ENCODE data around the gene DLGAP1. TPM values are rescaled to one million over a fixed set of nuclear protein-coding genes. Genes with fewer than 3 reads are reported as not detected.

DLGAP1 gene
- total and polyA plus RNA-seq, 5 experiments from 2014 or later: not detected

DNA sequence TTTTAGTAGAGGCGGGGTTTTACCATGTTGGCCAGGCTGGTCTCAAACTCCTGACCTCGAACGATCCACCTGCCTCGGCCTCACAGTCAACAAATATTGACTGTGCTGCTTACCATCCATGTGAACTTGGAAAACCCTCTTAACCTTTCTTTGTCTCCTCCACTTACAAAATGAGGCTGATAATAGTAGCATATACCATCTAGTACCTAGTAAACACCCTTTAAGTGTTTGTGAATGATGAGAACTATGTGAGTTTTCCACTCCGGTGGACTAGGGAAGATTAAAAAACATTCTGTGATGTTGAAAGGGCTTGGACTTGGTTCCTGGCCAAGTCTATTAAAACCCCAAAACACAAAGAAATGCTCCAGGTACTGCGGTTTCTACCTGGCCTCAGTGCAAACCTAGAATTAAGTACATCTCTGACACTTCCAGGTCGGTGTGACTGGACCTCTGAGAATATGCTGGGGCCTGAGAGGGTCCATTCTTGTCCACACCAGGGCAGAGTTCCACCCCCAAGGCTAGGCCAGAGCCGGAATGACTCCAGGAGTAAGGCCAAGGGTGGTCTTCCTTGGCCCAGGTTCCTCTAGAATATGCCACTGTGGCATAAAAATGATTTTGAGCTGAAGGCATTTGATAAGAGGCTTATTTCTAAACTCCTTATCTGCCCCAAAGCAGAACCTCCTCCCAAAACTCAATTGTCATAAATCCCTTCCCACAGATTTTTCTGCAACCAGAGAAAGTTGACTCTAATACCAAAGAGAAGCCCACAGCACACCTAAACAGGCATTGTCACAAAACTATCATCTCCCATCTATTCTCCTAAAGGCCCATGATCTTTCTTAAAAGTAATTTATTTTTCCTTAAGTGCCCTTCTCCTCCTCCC is 787.6 kb downstream of the DLGAP1 start:
- POLR2A ChIA-PET: interaction anchor here (0.7 to 2.3 kb wide), 2 partner anchors 370 to 406 kb away, joined by 3 to 7 read pairs; no protein-coding TSS in a partner anchor
- no peak for ATAC-seq

DNA sequence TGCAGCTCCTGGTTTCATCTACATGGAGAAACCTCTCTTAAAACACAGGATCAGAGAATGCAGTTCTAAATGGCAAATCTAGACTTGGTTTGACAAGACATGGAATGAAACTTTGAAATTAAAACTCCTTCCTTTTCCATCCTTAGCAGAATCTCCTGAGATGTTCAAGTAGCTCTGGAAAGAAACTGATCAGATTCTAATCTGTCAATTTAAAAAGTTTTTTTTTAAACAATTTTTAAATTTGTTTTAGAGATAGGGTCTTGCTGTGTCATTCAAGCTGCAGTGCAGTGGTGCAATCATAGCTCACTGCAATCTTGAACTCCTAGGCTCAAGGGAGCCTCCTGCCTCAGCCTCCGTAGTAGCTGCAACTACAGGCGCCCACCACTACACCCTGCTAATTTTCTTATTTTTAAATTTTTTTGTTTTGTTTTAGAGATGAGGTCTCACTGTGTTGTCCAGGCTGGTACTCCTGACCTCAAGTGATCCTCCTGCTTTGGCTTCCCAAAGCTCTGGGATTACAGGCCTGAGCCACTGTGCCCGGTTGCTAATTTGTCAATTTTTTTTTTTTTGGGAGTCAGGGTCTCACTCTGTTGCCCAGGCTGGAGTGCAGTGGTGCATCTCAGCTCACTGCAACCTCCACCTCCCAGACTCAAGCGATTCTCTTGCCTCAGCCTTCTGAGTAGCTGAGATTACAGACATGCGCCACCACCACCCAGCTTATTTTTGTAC is 788.4 kb downstream of the DLGAP1 start:
- Mint-ChIP-seq H3K4me3 (peak overlapping the region in 2 of 10 donors; percentile 6 to 54), H3K27me3 (peaks cover 0 to 3% (median 2%) of the 10 kb centered on the region in 5 donors), H3K4me1 (peaks cover 0 to 8% (median 4%) of the 10 kb centered on the region in 4 donors), H3K9me3 (no peaks in the 10 kb centered on the region), H3K27ac (no peak overlapping the region), H3K36me3 (no peaks in the 10 kb centered on the region)
- no peak for ATAC-seq
- no peak for DNase-seq
- POLR2A ChIA-PET: interaction anchor here (0.7 to 2.3 kb wide), 4 partner anchors 73 to 406 kb away, joined by 3 to 7 read pairs (median 5); no protein-coding TSS in a partner anchor

More for the DNA sequence above, 787.6 kb downstream of the DLGAP1 start:
- DNase-seq: no peak
- Mint-ChIP-seq H3K4me3 (no peak overlapping the region), H3K27me3 (peaks cover 0 to 3% (median 2%) of the 10 kb centered on the region in 5 donors), H3K36me3 (no peaks in the 10 kb centered on the region), H3K9me3 (no peaks in the 10 kb centered on the region), H3K4me1 (peaks cover 0 to 8% (median 4%) of the 10 kb centered on the region in 4 donors), H3K27ac (peak overlapping the region in 1 of 10 donors; percentile 49)

DNA sequence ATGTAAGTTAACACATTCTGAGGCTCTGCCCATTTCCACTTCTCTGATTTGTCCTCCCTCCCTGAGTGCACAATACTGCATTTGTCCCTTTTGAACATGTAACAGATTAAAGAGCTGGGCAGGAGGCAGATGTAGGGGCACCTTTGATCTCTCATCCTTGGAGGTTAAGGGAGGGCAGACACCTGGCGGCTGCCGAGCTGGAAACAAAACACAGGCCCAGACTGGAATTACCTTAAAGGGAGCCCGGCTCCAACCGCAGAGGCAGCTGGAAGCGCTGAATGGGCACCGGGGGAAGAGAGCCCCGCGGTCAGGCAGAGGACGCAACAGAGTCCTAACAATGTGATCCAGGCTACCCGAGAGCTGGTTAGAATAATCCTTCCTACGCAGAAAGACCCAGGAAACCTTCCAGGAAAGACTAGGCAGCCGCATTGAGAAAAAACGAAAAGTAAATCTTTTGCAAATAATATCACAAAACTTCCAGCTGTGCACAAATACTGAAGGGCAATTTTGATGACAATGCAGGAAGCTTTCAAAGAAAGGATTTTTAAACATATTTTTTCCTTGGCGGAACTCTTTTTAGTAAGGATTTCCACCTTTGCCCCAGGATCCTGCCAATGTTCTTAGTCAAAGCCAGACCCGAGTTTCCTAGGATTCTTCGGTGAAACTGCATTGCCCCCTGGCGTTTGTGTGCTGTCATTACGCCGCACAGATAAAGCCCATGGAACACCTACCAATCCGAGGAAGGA is 789.2 kb downstream of the DLGAP1 start:
- H3K27me3 Mint-ChIP-seq: peaks cover 0 to 3% (median 2%) of the 10 kb centered on the region in 5 donors
- peak overlapping the region in 6 of 10 donors; percentile 6 to 67 (median 56) for H3K4me3 Mint-ChIP-seq
- H3K27ac Mint-ChIP-seq: peak overlapping the region in 1 of 10 donors; percentile 9
- DNase-seq: peak; percentile 45 to 83 (median 67)
- POLR2A ChIA-PET: interaction anchor here (0.8 to 2.3 kb wide), 5 partner anchors 72 to 404 kb away, joined by 3 to 7 read pairs (median 4); partner anchors contain the start of gene MYL12B
- H3K9me3 Mint-ChIP-seq: no peaks in the 10 kb centered on the region
- H3K36me3 Mint-ChIP-seq: no peaks in the 10 kb centered on the region
- H3K4me1 Mint-ChIP-seq: peaks cover 0 to 12% (median 5%) of the 10 kb centered on the region in 4 donors
- peak; percentile 65 to 76 for ATAC-seq

DNA sequence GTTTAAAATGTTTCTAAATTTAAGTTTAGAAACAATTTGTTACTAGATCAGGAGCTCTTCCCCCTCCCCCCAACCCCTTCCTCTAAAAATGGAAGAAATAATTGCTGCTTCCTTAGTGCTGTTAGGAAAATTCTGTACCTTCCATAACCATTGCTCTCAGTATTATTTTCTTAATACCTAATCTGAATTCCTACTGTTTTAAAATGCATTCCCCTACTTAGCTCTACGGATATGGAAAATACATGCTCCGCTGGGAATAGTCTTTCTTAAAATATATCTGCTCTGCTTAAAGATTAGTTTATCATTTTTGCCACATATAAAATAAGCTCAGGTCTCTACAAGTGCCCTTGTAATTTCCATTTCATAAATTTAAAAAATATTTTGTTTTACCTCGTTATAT is 789.9 kb downstream of the DLGAP1 start:
- H3K27ac Mint-ChIP-seq: no peak overlapping the region
- H3K36me3 Mint-ChIP-seq: no peaks in the 10 kb centered on the region
- H3K4me3 Mint-ChIP-seq: no peak overlapping the region
- peaks cover 0 to 3% (median 2%) of the 10 kb centered on the region in 5 donors for H3K27me3 Mint-ChIP-seq
- no peaks in the 10 kb centered on the region for H3K9me3 Mint-ChIP-seq
- POLR2A ChIA-PET: interaction anchor here (0.5 to 2.3 kb wide), 5 partner anchors 71 to 403 kb away, joined by 3 to 7 read pairs (median 4); partner anchors contain the start of gene MYL12B
- ATAC-seq: no peak
- DNase-seq: no peak
- peaks cover 0 to 19% (median 5%) of the 10 kb centered on the region in 4 donors for H3K4me1 Mint-ChIP-seq

DNA sequence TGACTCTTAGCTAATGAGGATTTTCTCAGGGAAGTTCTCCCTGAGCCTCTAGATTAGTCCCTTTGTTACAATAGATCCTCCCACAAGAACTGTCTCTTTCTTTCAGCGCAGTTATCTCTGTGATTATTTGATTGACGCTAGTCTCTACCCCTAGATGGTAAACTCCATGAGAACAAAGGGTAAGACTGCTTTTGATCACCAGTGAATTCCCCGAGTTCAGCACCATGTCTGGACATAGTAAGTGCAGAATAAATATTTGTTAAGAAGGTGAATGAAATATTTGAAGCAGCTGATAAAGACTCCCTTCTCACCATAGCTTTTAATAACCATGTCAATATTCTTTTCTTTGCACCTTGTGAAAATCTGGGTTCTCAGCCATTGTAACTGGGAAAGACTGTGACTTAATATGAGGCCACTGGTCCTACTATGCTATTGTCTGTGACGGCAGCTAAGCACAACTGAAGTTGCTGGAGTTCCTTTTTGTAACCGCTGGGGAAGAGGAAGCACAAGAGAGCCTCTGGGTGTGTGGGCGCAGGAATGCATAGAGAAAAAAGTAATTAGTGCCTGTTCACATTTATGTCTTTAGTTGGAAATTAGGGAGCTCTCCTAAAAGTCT is 790.4 kb downstream of the DLGAP1 start:
- DNase-seq (peak in 1 of 10 donors; percentile 6), ATAC-seq (no peak)
- Mint-ChIP-seq H3K36me3 (no peaks in the 10 kb centered on the region), H3K27me3 (peaks cover 0 to 6% (median 2%) of the 10 kb centered on the region in 5 donors), H3K4me3 (no peak overlapping the region), H3K27ac (peak overlapping the region in 1 of 10 donors; percentile 56), H3K9me3 (no peaks in the 10 kb centered on the region), H3K4me1 (peaks cover 0 to 22% (median 5%) of the 10 kb centered on the region in 4 donors)
- POLR2A ChIA-PET: interaction anchor here (0.5 to 2.3 kb wide), 4 partner anchors 71 to 367 kb away, joined by 3 to 7 read pairs (median 4); no protein-coding TSS in a partner anchor

DNA sequence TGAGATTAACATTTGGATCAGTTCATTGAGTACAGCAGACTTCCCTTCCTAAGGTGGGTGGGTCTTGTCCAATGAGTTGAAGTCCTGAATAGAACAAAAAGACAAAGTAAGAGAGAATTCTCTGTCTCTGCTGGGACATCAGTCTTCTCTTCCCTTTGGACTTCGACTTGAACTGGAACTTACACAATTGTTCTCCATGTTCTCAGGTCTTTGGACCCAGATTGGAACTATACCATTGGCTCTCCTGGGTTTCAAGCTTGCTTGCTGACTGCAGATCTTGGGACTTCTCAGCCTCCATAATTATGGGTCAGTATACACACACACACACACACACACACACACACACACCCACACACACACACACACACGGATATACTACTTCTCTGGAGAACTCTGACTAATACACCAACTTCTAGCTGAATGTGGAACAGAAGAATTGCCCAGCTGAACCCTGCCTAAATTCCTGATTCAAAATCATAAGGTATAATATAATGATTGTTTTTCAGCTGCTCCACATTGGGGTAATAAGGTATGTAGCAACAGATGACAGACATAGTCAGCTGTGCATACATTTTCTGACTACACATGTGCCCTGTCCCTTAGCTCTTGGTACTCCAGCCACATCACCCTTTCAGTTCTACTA is 791.1 kb downstream of the DLGAP1 start:
- DNase-seq (no peak), ATAC-seq (no peak)
- no peak overlapping the region for H3K4me3 Mint-ChIP-seq
- POLR2A ChIA-PET: interaction anchor here (0.7 to 1.2 kb wide), 2 partner anchors 70 to 211 kb away, joined by 4 to 5 read pairs; no protein-coding TSS in a partner anchor
- no peaks in the 10 kb centered on the region for H3K36me3 Mint-ChIP-seq
- H3K27me3 Mint-ChIP-seq: peaks cover 0 to 6% (median 2%) of the 10 kb centered on the region in 5 donors
- H3K27ac Mint-ChIP-seq: no peak overlapping the region
- peaks cover 0 to 22% (median 5%) of the 10 kb centered on the region in 4 donors for H3K4me1 Mint-ChIP-seq
- H3K9me3 Mint-ChIP-seq: no peaks in the 10 kb centered on the region

DNA sequence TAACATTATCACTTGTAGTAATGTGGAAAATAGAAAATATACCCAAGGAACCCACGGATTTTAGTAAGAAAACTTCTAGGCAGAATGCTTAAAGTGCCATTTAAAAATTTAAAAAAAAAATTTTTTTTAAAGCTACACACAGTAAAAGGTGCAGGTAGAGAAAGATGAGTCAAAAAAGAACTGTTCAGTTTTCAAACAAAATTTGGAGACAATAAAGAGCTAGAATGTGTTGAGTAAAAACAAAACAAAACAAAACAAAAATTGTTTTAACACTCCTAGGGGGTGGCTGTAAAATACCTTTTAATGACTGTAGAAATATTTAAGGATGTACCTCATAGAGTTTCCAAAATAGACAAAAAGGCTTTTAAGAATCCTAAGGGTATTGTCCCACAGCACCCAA is 793.1 kb downstream of the DLGAP1 start:
- Mint-ChIP-seq H3K36me3 (no peaks in the 10 kb centered on the region), H3K27me3 (peaks cover 0 to 6% (median 2%) of the 10 kb centered on the region in 5 donors), H3K4me1 (peaks cover 0 to 22% (median 5%) of the 10 kb centered on the region in 4 donors), H3K4me3 (no peak overlapping the region), H3K27ac (no peak overlapping the region), H3K9me3 (no peaks in the 10 kb centered on the region)
- no peak for ATAC-seq
- POLR2A ChIA-PET: no interaction called here
- DNase-seq: no peak

DNA sequence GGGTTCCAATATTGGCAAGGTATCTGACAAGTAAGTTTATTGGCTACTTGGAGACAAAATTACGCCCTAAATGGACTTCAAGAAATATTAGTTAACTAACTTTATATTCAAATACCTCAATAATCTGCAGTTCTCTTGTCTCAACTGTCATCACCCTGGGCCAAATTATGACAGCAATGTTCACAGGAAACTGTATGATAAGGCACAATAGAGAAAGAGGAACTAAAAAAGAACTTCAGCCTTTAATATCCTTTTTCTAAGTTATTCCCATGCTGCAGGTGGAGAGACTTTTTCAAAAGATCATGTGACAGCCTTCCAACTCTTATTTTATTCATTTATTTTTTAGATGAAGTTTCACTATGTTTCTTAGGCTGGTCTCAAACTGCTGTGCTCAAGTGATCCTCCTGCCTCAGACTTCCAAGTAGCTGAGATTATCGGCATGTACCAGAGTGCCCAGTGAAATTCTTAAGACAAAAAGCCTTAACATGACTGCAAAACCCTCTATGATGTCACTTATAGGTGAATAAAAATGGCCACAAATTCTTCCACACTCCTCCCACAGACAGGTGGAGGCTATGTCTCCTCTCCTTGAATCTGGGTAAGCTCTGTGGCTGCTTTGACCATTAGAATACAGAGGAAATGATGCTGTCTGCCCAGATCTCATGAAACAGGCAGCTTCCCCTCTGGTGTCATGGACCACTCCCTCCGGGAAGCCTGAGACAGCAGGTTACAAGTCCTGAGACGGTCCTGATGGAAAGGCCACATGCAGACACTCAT is 794.2 kb downstream of the DLGAP1 start:
- DNase-seq: no peak
- no peaks in the 10 kb centered on the region for H3K36me3 Mint-ChIP-seq
- peaks cover 0 to 6% (median 1%) of the 10 kb centered on the region in 5 donors for H3K27me3 Mint-ChIP-seq
- POLR2A ChIA-PET: no interaction called here
- ATAC-seq: no peak
- H3K9me3 Mint-ChIP-seq: no peaks in the 10 kb centered on the region
- H3K4me1 Mint-ChIP-seq: peaks cover 0 to 19% (median 4%) of the 10 kb centered on the region in 4 donors
- peak overlapping the region in 1 of 10 donors; percentile 32 for H3K4me3 Mint-ChIP-seq
- H3K27ac Mint-ChIP-seq: peak overlapping the region in 2 of 10 donors; percentile 40 to 60

DNA sequence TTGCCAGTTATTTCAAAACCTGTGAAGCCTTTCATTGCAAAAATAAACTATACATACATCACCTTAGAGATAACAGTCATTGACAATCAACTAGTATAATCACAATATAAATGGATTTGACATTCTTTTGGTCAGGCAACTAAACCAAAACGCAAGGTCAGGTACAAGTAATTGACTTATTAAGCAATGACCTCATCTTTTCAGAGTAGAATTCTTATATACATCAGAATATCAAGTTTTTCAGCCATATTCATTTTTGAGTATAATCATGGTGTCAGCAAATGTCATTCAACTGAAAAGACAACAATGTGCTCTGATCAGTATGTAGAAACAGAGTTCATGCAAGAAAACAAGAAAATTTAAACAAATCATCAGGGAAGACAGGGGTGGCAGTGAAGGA is 796.6 kb downstream of the DLGAP1 start:
- no peaks in the 10 kb centered on the region for H3K9me3 Mint-ChIP-seq
- peaks cover 0 to 3% (median 0%) of the 10 kb centered on the region in 5 donors for H3K27me3 Mint-ChIP-seq
- H3K27ac Mint-ChIP-seq: no peak overlapping the region
- no peak for DNase-seq
- H3K4me3 Mint-ChIP-seq: no peak overlapping the region
- no peak for ATAC-seq
- peaks cover 0 to 14% (median 2%) of the 10 kb centered on the region in 4 donors for H3K4me1 Mint-ChIP-seq
- H3K36me3 Mint-ChIP-seq: no peaks in the 10 kb centered on the region
- POLR2A ChIA-PET: no interaction called here

DNA sequence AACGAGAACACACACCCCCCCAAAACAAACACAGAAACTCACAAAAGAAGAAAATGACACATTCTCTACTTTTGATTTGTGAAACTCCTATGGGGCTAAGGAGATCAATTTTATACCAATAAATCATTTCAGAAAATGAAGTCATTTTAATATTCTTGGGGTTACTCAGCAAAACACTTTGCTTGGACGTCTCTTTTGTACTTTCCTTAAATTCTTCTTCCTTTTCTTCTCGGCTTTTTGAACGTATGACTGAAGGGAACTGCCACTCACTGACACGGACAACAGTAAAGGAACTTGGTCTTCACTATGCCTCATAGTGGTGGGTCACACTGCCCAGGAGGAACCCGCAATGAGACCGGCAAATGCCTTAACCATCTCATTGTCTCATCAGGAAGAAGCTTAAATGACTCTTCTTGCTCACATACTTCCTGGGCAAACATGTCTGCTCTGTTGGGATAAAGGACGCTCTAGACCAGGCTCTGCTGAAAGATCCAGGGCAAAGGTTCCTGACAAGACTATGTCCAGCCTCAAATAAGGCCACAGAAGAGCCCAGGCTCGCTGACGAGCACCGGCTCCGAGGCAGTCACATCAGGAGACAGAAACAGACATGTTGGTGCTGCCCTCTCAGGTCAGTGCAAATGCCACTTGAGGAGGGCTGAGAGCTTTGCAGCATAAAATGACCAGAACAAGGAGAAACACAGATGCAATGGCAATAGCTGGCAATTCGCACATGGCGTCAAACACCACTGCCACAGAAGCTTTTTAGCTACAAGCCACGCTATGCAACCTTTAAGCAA is 799.7 kb downstream of the DLGAP1 start:
- H3K36me3 Mint-ChIP-seq: no peaks in the 10 kb centered on the region
- peaks cover 0 to 6% (median 1%) of the 10 kb centered on the region in 4 donors for H3K4me1 Mint-ChIP-seq
- H3K9me3 Mint-ChIP-seq: no peaks in the 10 kb centered on the region
- no peak for ATAC-seq
- no peak overlapping the region for H3K4me3 Mint-ChIP-seq
- DNase-seq: no peak
- H3K27ac Mint-ChIP-seq: no peak overlapping the region
- POLR2A ChIA-PET: no interaction called here
- peaks cover 0 to 3% (median 0%) of the 10 kb centered on the region in 5 donors for H3K27me3 Mint-ChIP-seq
